HG03066 (cell line): ENCODE measurements around the gene ZFAND3.

ENCODE experiments used
- ATAC-seq: cut with Tn5 transposase; IDR thresholded peaks from one replicate; pipeline ENCODE4 v1.9.1; 2021; ENCODE audit warnings: low read depth; ENCODE audit not compliant: unreplicated experiment

The ZFAND3 gene

DNA sequence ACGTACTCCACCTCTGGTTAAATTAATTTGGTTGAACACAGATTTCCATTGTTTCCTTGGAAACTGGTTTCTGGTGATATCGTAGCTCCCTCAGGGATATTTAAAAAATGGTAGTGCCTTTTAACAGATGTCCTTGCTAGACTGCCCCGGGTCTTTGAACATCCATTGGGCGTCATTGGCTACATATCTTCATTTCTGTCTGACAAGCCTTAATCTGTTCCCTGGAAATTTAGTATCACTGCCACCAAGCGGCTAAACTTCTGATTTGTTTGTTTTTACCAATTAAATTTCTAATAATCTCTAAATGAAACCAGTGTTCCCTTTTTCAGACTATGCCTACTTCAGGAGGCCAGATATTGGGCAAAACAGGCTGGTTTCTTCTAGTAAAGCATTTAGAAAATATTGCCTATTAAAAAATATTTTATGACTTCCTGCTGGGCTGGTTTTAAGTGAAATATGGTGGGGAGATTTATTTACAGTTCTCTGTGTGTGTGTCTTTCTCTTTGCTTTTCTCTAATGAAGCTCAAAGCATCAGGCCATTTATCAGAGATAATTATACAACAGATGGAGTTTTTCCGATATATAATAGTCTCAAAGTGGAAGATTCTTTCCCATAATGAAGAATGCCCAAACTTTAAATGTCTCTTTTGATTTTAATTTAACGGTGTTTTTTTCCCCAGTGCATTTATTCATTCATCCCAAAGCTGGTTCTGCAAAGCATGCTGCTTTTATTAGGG is 249.5 kb downstream of the ZFAND3 start:
- ATAC-seq = no peak

DNA sequence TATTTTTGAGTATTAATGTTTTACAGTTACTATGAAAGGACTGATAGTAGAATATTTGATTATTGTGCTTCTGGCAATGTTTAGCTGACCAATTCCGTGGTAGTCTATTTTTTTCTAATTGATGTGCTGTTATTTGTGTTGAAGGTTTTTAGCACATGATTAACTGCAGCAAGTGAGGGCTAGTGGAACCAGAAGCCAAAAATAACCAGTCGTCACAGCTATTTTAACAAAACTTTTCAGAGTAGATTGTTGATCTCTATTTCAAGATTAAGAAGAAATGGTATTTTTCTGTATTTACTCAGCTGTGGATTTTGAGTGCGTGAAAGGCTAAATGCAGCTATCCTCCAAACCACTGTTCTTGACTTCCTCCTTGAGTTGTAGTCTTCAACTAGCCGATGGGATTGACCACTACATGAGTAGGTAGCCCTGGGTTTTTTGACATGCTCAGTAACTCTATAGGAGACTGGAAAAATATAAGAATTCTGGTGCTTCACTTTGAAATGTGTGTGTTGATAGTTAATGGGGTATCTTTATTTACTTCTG is 258.0 kb downstream of the ZFAND3 start:
- ATAC-seq = no peak

- ATAC-seq = no peak
Observed at GRCh38 chr6:38078671-38079070, 259.1 kb downstream of the ZFAND3 start.

DNA sequence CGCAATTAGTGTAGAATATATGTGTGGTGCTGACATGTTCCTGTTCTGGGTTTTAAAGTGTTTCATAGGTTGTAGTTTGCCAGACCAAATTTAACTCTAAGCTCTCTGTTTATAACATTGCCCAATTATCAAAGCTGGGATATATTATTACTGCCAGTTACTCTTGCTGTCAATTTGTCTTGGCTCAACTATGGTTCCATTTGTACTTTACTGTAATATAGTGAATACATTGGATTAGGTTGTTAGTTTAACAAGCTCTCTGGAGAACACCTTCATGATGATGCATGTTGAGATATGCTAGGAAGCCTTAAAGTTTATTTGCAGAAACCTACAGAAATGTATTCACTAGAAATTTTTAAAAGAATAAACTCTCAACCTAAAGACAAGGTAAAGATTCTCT is 259.6 kb downstream of the ZFAND3 start:
- ATAC-seq = no peak

- no peak for ATAC-seq
Observed at GRCh38 chr6:38079537-38079936, 260.0 kb downstream of the ZFAND3 start.

DNA sequence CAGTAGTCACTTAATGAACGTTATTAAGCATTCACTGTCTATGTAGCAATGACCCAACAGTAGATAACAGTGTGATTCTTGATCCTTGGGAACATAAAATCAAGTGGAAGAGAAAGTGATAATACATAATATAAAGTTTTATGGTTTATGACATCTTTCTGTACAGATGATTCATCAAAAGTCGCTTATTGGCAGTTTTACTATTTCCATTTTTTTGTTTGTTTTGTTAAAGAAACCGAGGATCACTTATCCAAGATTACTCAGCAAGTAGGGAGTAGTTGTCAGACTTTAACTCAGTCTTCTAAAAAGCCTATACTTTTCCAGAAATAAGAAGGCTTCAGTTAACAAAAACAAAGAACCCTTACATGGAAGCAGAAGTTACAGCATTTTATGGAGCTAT is 260.8 kb downstream of the ZFAND3 start:
- no peak for ATAC-seq

- no peak for ATAC-seq
Observed at GRCh38 chr6:38080889-38081288, 261.4 kb downstream of the ZFAND3 start.

GRCh38 chr6:38085031-38085430 is 265.5 kb downstream of the ZFAND3 start:
- ATAC-seq = no peak

DNA sequence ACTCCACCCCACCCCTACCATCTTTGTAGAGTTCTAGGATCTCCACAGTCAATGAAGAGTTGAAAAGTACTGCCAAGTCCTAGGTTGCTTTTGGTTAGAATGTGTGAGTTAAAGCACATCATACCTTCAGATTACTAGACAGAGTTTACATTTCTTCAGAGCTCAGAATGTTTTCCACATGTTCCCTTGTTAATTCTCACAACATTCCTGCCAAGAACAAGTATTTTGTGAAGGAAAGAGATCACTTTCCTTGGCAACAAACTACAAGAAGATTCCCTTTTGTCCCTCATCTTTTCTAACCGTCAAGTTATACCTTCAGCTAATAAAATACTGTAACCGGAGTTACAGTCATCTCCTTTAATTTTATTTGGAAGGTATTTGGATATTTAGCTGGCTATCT is 266.8 kb downstream of the ZFAND3 start:
- ATAC-seq = no peak

DNA sequence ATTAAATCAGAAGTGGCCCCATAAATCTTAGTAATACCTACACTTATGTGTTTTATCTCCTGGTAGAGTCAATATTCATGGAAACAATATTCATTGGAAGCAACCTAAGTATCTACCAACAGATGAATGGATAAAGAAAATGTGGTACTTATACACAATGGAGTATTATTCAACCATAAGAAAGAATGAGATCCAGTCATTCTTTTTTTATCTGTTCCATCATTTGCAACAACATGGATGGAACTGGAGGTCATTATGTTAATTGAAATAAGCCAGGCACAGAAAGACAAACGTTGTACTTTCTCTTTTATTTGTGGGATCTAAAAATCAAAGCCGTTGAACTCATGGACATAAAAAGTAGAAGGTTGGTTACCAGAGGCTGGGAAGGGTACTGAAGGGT is 268.5 kb downstream of the ZFAND3 start:
- ATAC-seq = no peak

GRCh38 chr6:38088829-38089228 is 269.3 kb downstream of the ZFAND3 start:
- no peak for ATAC-seq

- ATAC-seq = no peak
Observed at GRCh38 chr6:38091613-38092012, 272.1 kb downstream of the ZFAND3 start.

GRCh38 chr6:38092465-38092864 is 272.9 kb downstream of the ZFAND3 start:
- ATAC-seq = no peak

DNA sequence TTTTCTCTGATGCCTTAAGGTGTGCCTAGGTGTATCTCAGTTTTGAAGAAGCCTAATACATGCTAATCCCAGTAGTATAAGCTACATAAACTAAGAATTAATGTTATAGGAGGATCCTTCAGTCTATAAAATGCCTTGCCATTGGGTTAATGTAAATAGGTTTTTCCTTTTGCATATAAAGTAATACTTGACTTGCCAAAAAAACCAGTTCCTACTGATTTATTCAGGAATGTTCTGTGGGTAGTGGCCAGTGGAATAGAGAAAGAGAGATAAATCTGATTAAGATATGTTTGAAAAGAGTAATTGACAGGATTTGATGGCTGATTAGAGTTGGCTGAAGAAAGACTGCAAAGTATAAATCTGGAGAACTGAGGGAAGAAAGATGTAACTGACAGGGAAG is 273.4 kb downstream of the ZFAND3 start:
- ATAC-seq = no peak

- ATAC-seq = no peak
Observed at GRCh38 chr6:38095054-38095453, 275.5 kb downstream of the ZFAND3 start.

DNA sequence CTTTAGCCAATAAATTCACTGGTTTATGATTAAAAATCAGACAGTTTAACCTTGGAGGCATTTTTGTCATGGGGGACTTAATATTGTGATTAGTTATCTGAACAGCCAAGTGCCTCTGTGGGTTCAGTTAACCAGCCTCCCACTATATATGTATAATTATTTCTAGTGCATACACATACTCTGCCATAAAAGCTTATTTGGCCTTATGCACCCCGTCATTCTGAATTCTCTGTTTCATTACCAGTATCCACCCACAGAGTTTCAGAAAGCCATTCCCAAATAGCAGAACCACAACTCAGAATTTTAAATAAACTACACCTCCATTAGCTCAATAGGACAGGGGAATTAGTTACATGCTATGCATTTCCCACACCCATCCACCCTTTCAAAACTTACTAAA is 279.7 kb downstream of the ZFAND3 start:
- ATAC-seq = no peak

GRCh38 chr6:38100380-38100779 is 280.9 kb downstream of the ZFAND3 start:
- no peak for ATAC-seq

DNA sequence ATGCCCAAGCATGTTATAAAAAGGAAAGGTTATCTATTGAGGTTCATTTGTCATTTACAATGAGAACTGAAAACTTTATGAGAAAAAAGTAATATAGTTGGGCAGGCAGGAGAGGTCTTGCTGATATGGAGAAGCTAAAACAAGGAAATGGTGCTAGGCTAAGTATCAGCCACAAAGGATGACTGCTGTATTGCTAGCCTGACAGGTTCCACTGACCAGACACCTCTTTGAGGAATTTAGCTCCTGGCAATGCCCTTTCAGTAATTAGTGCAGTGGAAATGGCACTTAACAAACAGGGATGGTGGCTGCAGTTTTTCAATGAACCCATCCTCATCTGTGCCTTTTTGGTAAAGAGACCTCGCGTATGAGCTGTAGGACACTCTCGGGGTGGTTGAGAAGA is 284.4 kb downstream of the ZFAND3 start:
- no peak for ATAC-seq

GRCh38 chr6:38105066-38105465 is 285.5 kb downstream of the ZFAND3 start:
- no peak for ATAC-seq

- ATAC-seq = no peak
Observed at GRCh38 chr6:38107073-38107472, 287.5 kb downstream of the ZFAND3 start.

GRCh38 chr6:38110481-38110971 is 291.0 kb downstream of the ZFAND3 start:
- no peak for ATAC-seq

GRCh38 chr6:38112181-38112580 is 292.7 kb downstream of the ZFAND3 start:
- no peak for ATAC-seq
